Upper lobe of right lung (tissue), 1 donor: ENCODE measurements around the gene DPH1. TPM values are rescaled to one million over a fixed set of nuclear protein-coding genes. Genes with fewer than 3 reads are reported as not detected.
A peak's percentile ranks its signal among the peaks of the same experiment; 100 is the strongest.

Experiments
- ATAC-seq: fragments of 200-7000 bp; cut with Tn5 transposase; one replicate; pipeline ENCODE4 v1.9.1; 2020; ENCODE audit warnings: mild to moderate bottlenecking, moderate library complexity
- DNase-seq: peaks from one replicate; pipeline ENCODE4 v3.0.0-alpha.2; 2020
- H3K27ac ChIP-seq: fragments of 200-600 bp; one replicate; pipeline ENCODE4 v1.8.0; 2022
- H3K27me3 ChIP-seq: fragments of 200-600 bp; one replicate; pipeline ENCODE4 v1.8.0; 2022; ENCODE audit warnings: mild to moderate bottlenecking
- H3K36me3 ChIP-seq: fragments of 200-600 bp; one replicate; pipeline ENCODE4 v1.8.0; 2022
- H3K4me1 ChIP-seq: fragments of 200-600 bp; one replicate; pipeline ENCODE4 v1.8.0; 2022
- H3K4me3 ChIP-seq: fragments of 200-600 bp; one replicate; pipeline ENCODE4 v1.8.0; 2022; ENCODE audit warnings: mild to moderate bottlenecking
- H3K9me3 ChIP-seq: fragments of 200-600 bp; one replicate; pipeline ENCODE4 v1.8.0; 2022
- CTCF ChIP-seq: fragments of 200-600 bp; IDR thresholded peaks from one replicate; pipeline ENCODE4 v1.8.0; 2022; ENCODE audit warnings: antibody characterized with exemption
- intact Hi-C: fragments of 100-400 bp; cut with DNase I; formaldehyde crosslinking; loops from one replicate; pipeline ENCODE4 v1.11.0; 2022
- total RNA-seq: library from RNA; stranded (reverse); fragmentation: NEBNext Ultra II Directional; extraction: Animal tissue kit (Norgen Biotek cat#: 25700); gene quantifications from one replicate; pipeline ENCODE4 v1.2.1, GENCODE V29; 2021
- donor health status: DM: no; HTN: yes; CAD: no; lungs with severe emphysema.

Gene DPH1
- total RNA-seq, 1 donor from 2014 or later, result 47.8 TPM

GRCh38 chr17:1995907-1996799 lies 33.8 kb upstream of the DPH1 start:
- Histone ChIP-seq H3K36me3 (no peaks in the 10 kb centered on the region), H3K4me3 (no peak overlapping the region), H3K27me3 (no peaks in the 10 kb centered on the region), H3K27ac (no peak overlapping the region), H3K4me1 (peaks cover 19% of the 10 kb centered on the region), H3K9me3 (no peaks in the 10 kb centered on the region)
- TF ChIP-seq CTCF, result no peak
- ATAC-seq (no peak), DNase-seq (no peak)
- intact Hi-C loops, result no loop called here

GRCh38 chr17:1996800-1997288 lies 33.1 kb upstream of the DPH1 start:
- intact Hi-C loops, result no loop called here
- Histone ChIP-seq H3K27ac (no peak overlapping the region), H3K4me1 (peaks cover 19% of the 10 kb centered on the region), H3K27me3 (no peaks in the 10 kb centered on the region), H3K36me3 (no peaks in the 10 kb centered on the region), H3K4me3 (no peak overlapping the region), H3K9me3 (no peaks in the 10 kb centered on the region)
- DNase-seq, result no peak
- ATAC-seq, result no peak
- no peak for TF ChIP-seq CTCF

GRCh38 chr17:1997289-1997926 lies 32.5 kb upstream of the DPH1 start:
- DNase-seq (no peak), ATAC-seq (peak; percentile 9)
- intact Hi-C loops, result no loop called here
- Histone ChIP-seq H3K36me3 (no peaks in the 10 kb centered on the region), H3K9me3 (no peaks in the 10 kb centered on the region), H3K27me3 (no peaks in the 10 kb centered on the region), H3K27ac (peak overlapping the region; percentile 60), H3K4me3 (peak overlapping the region; percentile 45), H3K4me1 (peaks cover 19% of the 10 kb centered on the region)
- no peak for TF ChIP-seq CTCF

- no peak for TF ChIP-seq CTCF
- intact Hi-C loops, result no loop called here
- H3K36me3 ChIP-seq, result no peaks in the 10 kb centered on the region
- peak overlapping the region; percentile 60 for H3K27ac ChIP-seq
- H3K4me1 ChIP-seq, result peaks cover 19% of the 10 kb centered on the region
- peak overlapping the region; percentile 45 for H3K4me3 ChIP-seq
- ATAC-seq (peak; percentile 72), DNase-seq (peak; percentile 86)
- no peaks in the 10 kb centered on the region for H3K9me3 ChIP-seq
- no peaks in the 10 kb centered on the region for H3K27me3 ChIP-seq
Measured at GRCh38 chr17:1997927-1998742, 31.8 kb upstream of the DPH1 start.

GRCh38 chr17:1999557-2000251 lies 30.2 kb upstream of the DPH1 start:
- H3K4me3 ChIP-seq, result no peak overlapping the region
- no peaks in the 10 kb centered on the region for H3K9me3 ChIP-seq
- H3K27ac ChIP-seq, result peak overlapping the region; percentile 20
- intact Hi-C loops, result no loop called here
- H3K27me3 ChIP-seq, result no peaks in the 10 kb centered on the region
- no peaks in the 10 kb centered on the region for H3K36me3 ChIP-seq
- DNase-seq (peak; percentile 74), ATAC-seq (peak; percentile 65)
- TF ChIP-seq CTCF, result no peak
- peaks cover 19% of the 10 kb centered on the region for H3K4me1 ChIP-seq
